IMR-90 (cell line): Measurements from ENCODE around the gene KCNAB1. TPM values are rescaled to one million over a fixed set of nuclear protein-coding genes. Genes with fewer than 3 reads are reported as not detected.

Experiments
- ATAC-seq: fragments of 200-7000 bp; cut with Tn5 transposase; 2 replicates; pipeline ENCODE4 v1.9.1; 2020; ENCODE audit warnings: low read depth, mild to moderate bottlenecking, moderate library complexity
- BruUV-seq: library from RNA; stranded (reverse); fragments of 400-500 nt; replicated peaks from 2 replicates; lab custom pipeline; 2021; lab: Mats Ljungman, UMichigan
- CTCF ChIA-PET: fragments of 300-600 bp; formaldehyde crosslinking; extraction: SDS; loops from one replicate; lab custom pipeline; 2021; ENCODE audit warnings: antibody characterized with exemption; lab: Yijun Ruan, JAX
- POLR2A ChIA-PET: fragments of 300-600 bp; sonication (Branson Sonifier 250); formaldehyde crosslinking; loops from one replicate; lab custom pipeline; 2022; ENCODE audit warnings: antibody characterized with exemption; ENCODE audit not compliant: unreplicated experiment; lab: Charles Lee
- DNase-seq: peaks from one replicate; pipeline ENCODE4 v3.0.0; 2013
- H2AFZ ChIP-seq: replicated peaks from 2 replicates; pipeline ENCODE3; 2013; ENCODE audit warnings: low read length, mild to moderate bottlenecking; ENCODE audit not compliant: poor library complexity
- H2AK5ac ChIP-seq: 2 replicates; pipeline ENCODE4 v1.6.1; 2013; ENCODE audit warnings: low read depth, low read length, inconsistent platforms
- H2AK9ac ChIP-seq: replicated peaks from 2 replicates; pipeline ENCODE3; 2013; ENCODE audit warnings: mild to moderate bottlenecking, low read depth, low read length, moderate library complexity; ENCODE audit not compliant: poor library complexity
- H2BK120ac ChIP-seq: 2 replicates; pipeline ENCODE4 v1.6.1; 2013; ENCODE audit warnings: low read depth, low read length, inconsistent platforms
- H2BK15ac ChIP-seq: 3 replicates; pipeline ENCODE4 v1.6.1; 2013; ENCODE audit warnings: low read depth, low read length, inconsistent platforms
- H2BK20ac ChIP-seq: 2 replicates; pipeline ENCODE4 v1.6.1; 2013; ENCODE audit warnings: low read depth, mild to moderate bottlenecking, inconsistent platforms, low read length, moderate library complexity
- H2BK5ac ChIP-seq: 2 replicates; pipeline ENCODE4 v1.6.1; 2013; ENCODE audit warnings: mild to moderate bottlenecking, low read depth, low read length, inconsistent platforms; ENCODE audit not compliant: poor library complexity, severe bottlenecking
- H3K14ac ChIP-seq: replicated peaks from 2 replicates; pipeline ENCODE4 v1.6.1; 2013; ENCODE audit warnings: low read depth, low read length, inconsistent platforms
- H3K18ac ChIP-seq: 2 replicates; pipeline ENCODE4 v1.6.1; 2013; ENCODE audit warnings: low read depth, low read length, control low read depth
- H3K23ac ChIP-seq: 2 replicates; pipeline ENCODE4 v1.6.1; 2013; ENCODE audit warnings: low read depth, low read length, inconsistent platforms
- H3K27ac ChIP-seq: 2 replicates; pipeline ENCODE4 v1.5.1; 2013; ENCODE audit warnings: mild to moderate bottlenecking, control low read depth, low read length; ENCODE audit not compliant: insufficient read depth
- H3K27me3 ChIP-seq: 2 replicates; pipeline ENCODE4 v1.6.1; 2013; ENCODE audit warnings: low read length; ENCODE audit not compliant: control insufficient read depth, insufficient read depth
- H3K36me3 ChIP-seq: 2 replicates; pipeline ENCODE4 v1.6.1; 2013; ENCODE audit warnings: low read length, mixed read lengths; ENCODE audit not compliant: control insufficient read depth, insufficient read depth
- H3K4ac ChIP-seq: 2 replicates; pipeline ENCODE4 v1.6.1; 2013; ENCODE audit warnings: low read depth, low read length, inconsistent platforms
- H3K4me1 ChIP-seq: 2 replicates; pipeline ENCODE4 v1.6.1; 2013; ENCODE audit warnings: low read length, mixed read lengths; ENCODE audit not compliant: control insufficient read depth, insufficient read depth
- H3K4me2 ChIP-seq: 2 replicates; pipeline ENCODE4 v1.6.1; 2013; ENCODE audit warnings: low read depth, mild to moderate bottlenecking, control low read depth, low read length, moderate library complexity
- H3K4me3 ChIP-seq: 2 replicates; pipeline ENCODE4 v1.5.1; 2013; ENCODE audit warnings: low read depth, mild to moderate bottlenecking, control low read depth, low read length, moderate library complexity; ENCODE audit not compliant: insufficient read depth
- H3K56ac ChIP-seq: 2 replicates; pipeline ENCODE4 v1.6.1; 2013; ENCODE audit warnings: low read length, inconsistent platforms; ENCODE audit not compliant: insufficient read depth; ENCODE audit errors: extremely low read depth
- H3K79me1 ChIP-seq, 2 experiments: 2 replicates each; pipeline ENCODE4 v1.6.1; 2013; ENCODE audit warnings: low read length in 2 of 2, inconsistent platforms in 1 of 2, low read depth in 1 of 2
- H3K9ac ChIP-seq: 2 replicates; pipeline ENCODE4 v1.6.1; 2013; ENCODE audit warnings: low read depth, low read length, control low read depth
- H3K9me1 ChIP-seq: 2 replicates; pipeline ENCODE4 v1.6.1; 2013; ENCODE audit warnings: low read length, inconsistent platforms; ENCODE audit not compliant: insufficient read depth
- H3K9me3 ChIP-seq: 2 replicates; pipeline ENCODE4 v1.6.1; 2013; ENCODE audit warnings: low read length; ENCODE audit not compliant: control insufficient read depth, insufficient read depth
- H4K20me1 ChIP-seq: 2 replicates; pipeline ENCODE4 v1.6.1; 2013; ENCODE audit warnings: low read length, inconsistent platforms; ENCODE audit not compliant: insufficient read depth
- H4K5ac ChIP-seq: 2 replicates; pipeline ENCODE4 v1.6.1; 2013; ENCODE audit warnings: mild to moderate bottlenecking, low read depth, low read length, control low read depth
- H4K8ac ChIP-seq, 2 experiments: 2 replicates each; pipeline ENCODE4 v1.6.1; 2013; ENCODE audit warnings: low read depth in 2 of 2, low read length in 2 of 2, control low read depth in 1 of 2, inconsistent platforms in 1 of 2
- H4K91ac ChIP-seq: 2 replicates; pipeline ENCODE4 v1.6.1; 2013; ENCODE audit warnings: low read depth, low read length, inconsistent platforms; ENCODE audit not compliant: insufficient read depth
- BHLHE40 ChIP-seq: fragments of 150-350 bp; IDR thresholded peaks from 2 replicates; pipeline ENCODE4 v1.6.1; 2016; ENCODE audit warnings: mild to moderate bottlenecking, low read depth, low read length
- CEBPB ChIP-seq: IDR thresholded peaks from 2 replicates; pipeline ENCODE4 v1.6.1; 2012; ENCODE audit warnings: low read depth, low read length, improper control_type of control experiment
- CHD1 ChIP-seq: IDR thresholded peaks from 2 replicates; pipeline ENCODE4 v1.6.1; 2012; ENCODE audit warnings: low read depth, low read length, improper control_type of control experiment
- FOS ChIP-seq: fragments of 150-350 bp; IDR thresholded peaks from 2 replicates; pipeline ENCODE4 v1.6.1; 2016; ENCODE audit warnings: low read depth, low read length
- MAFK ChIP-seq: IDR thresholded peaks from 2 replicates; pipeline ENCODE4 v1.6.1; 2012; ENCODE audit warnings: low read depth, low read length, improper control_type of control experiment
- MAZ ChIP-seq: IDR thresholded peaks from 2 replicates; pipeline ENCODE4 v1.6.1; 2012; ENCODE audit warnings: low read depth, mild to moderate bottlenecking, low read length, improper control_type of control experiment, moderate library complexity, borderline replicate concordance
- MXI1 ChIP-seq: IDR thresholded peaks from 2 replicates; pipeline ENCODE4 v1.6.1; 2012; ENCODE audit warnings: low read depth, mild to moderate bottlenecking, low read length, moderate library complexity, borderline replicate concordance
- NFE2L2 ChIP-seq: fragments of 150-350 bp; IDR thresholded peaks from 2 replicates; pipeline ENCODE4 v1.6.1; 2016; ENCODE audit warnings: low read depth, mild to moderate bottlenecking, low read length
- POLR2A ChIP-seq: IDR thresholded peaks from 2 replicates; pipeline ENCODE4 v1.6.1; 2012; ENCODE audit warnings: mild to moderate bottlenecking, low read depth, low read length
- RAD21 ChIP-seq: IDR thresholded peaks from 2 replicates; pipeline ENCODE4 v1.6.1; 2012; ENCODE audit warnings: low read length, improper control_type of control experiment
- RCOR1 ChIP-seq: IDR thresholded peaks from 2 replicates; pipeline ENCODE4 v1.6.1; 2012; ENCODE audit warnings: mild to moderate bottlenecking, low read length, improper control_type of control experiment; ENCODE audit not compliant: insufficient replicate concordance
- RFX5 ChIP-seq: IDR thresholded peaks from 2 replicates; pipeline ENCODE4 v1.8.0; 2012; ENCODE audit warnings: low read depth, mild to moderate bottlenecking, low read length, moderate library complexity
- SMC3 ChIP-seq: fragments of 150-350 bp; IDR thresholded peaks from 2 replicates; pipeline ENCODE4 v1.6.1; 2016; ENCODE audit warnings: low read depth, mild to moderate bottlenecking, antibody characterized with exemption, low read length, moderate library complexity
- WGBS, 2 experiments: methylation state at CpG; one replicate each; pipeline versions ENCODE4 v1.1.5 to v1.1.7; 2013; ENCODE audit warnings: missing lambda C conversion rate in 2 of 2; ENCODE audit not compliant: insufficient read length in 1 of 2; ENCODE audit errors: extremely low coverage in 2 of 2; 5-methylcytosine and 5-hydroxymethylcytosine counted together
- dilution Hi-C: fragments of 300-500 bp; cut with HindIII; formaldehyde crosslinking; loops from one replicate; pipeline ENCODE4 v1.14.3; 2018; ENCODE audit warnings: low sequenced_read_pairs; ENCODE audit not compliant: unreplicated experiment
- in situ Hi-C: fragments of 300-500 bp; cut with MboI; formaldehyde crosslinking; loops from 3 replicates; pipeline ENCODE4 v1.14.3; 2019; ENCODE audit warnings: low sequenced_read_pairs, inconsistent platforms, mixed read lengths
- intact Hi-C: fragments of 100-400 bp; cut with micrococcal nuclease; formaldehyde crosslinking; loops from 2 replicates; pipeline ENCODE4 v1.10.0; 2022
- polyA plus RNA-seq, 3 experiments: library from polyadenylated mRNA; depleted of rRNA; stranded (reverse); fragments of >200 nt; gene quantifications; 2 replicates each; pipeline ENCODE4 v1.2.3, GENCODE V29; 2012; ENCODE audit warnings: low replicate concordance in 1 of 3
- total RNA-seq: library from RNA; depleted of rRNA; stranded (reverse); fragments of >200 nt; gene quantifications from 2 replicates; pipeline ENCODE4 v1.2.3, GENCODE V29; 2012
- TF ChIP-seq, protein P1 (sequence below): fragments of 150-350 bp; IDR thresholded peaks from 2 replicates; pipeline ENCODE4 v1.6.1; 2016; ENCODE audit warnings: low read depth, mild to moderate bottlenecking, low read length, moderate library complexity, borderline replicate concordance
- TF ChIP-seq, protein P2 (sequence below): fragments of 150-350 bp; IDR thresholded peaks from 2 replicates; pipeline ENCODE4 v1.6.1; 2017; ENCODE audit warnings: mild to moderate bottlenecking, antibody characterized with exemption, low read length, low read depth
- TF ChIP-seq, protein P3 (sequence below): conservative IDR thresholded peaks from 2 replicates; pipeline ENCODE4 v1.5.1; 2012; ENCODE audit warnings: mild to moderate bottlenecking, low read depth, low read length, improper control_type of control experiment

Gene KCNAB1
- total and polyA plus RNA-seq, 2 of the 4 experiments (the other 2 are of a cell fraction): under 0.01 to 0.07 TPM

DNA sequence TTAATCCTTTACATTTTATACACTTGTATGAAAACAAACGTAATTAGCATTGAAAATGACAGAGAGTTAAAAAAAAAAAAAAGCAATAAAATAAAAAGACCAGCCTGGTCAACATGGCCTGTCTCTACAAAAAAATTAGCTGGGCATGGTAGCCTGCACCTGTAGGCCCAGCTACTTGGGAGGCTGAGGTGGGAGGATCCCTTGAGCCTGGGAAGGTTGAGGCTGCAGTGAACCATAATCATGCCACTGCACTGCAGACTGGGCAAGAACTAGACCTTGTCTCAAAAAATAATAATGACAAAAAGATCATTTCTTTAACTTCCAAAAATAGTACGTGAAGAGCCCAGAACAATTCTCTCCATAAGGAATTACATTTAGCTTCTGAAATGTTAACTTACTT, 432.6 kb downstream of the KCNAB1 start:
- Histone ChIP-seq H3K4me3 (no peak overlapping the region; the same call in 1 of the 2 replicates), H3K27ac (no peak overlapping the region), H3K9ac (no peak overlapping the region; the same call in 1 of the 2 replicates), H3K4ac (peak overlapping the region; percentile 19; the same call in 1 of the 2 replicates), H3K9me3 (no peaks in the 10 kb centered on the region), H2BK20ac (no peak overlapping the region), H3K36me3 (peaks cover 21% of the 10 kb centered on the region), H2AK5ac (no peak overlapping the region), H3K56ac (no peak overlapping the region), H2BK5ac (peak overlapping the region; percentile 98), H3K23ac (peak overlapping the region; percentile 63; the same call in 1 of the 2 replicates), H2BK15ac (no peak overlapping the region), H2AK9ac (no peak overlapping the region), H3K27me3 (no peaks in the 10 kb centered on the region), H4K8ac (0 out of 4 replicates have a peak overlapping the region, but pooled peaks of 1 of the 2 experiments have one; percentile 83), H2AFZ (no peak overlapping the region), H3K9me1 (peaks cover 3% of the 10 kb centered on the region; the same call in 1 of the 2 replicates), H3K14ac (peak overlapping the region; percentile 78), H3K4me2 (peak overlapping the region; percentile 77), H4K5ac (no peak overlapping the region), H3K79me1 (peaks cover 4 to 27% of the 10 kb centered on the region in 2 experiments; a peak in 3 of 4 replicates), H2BK120ac (no peak overlapping the region), H3K4me1 (peaks cover 13% of the 10 kb centered on the region), H3K18ac (no peak overlapping the region), H4K91ac (no peak overlapping the region; the same call in 1 of the 2 replicates), H4K20me1 (peaks cover 29% of the 10 kb centered on the region; the same call in 1 of the 2 replicates)
- intact Hi-C loops: loop anchor here (5.0 kb wide), 2 partner anchors 264 to 584 kb away; no protein-coding TSS in a partner anchor
- BruUV-seq: TSS peak; percentile 35
- DNase-seq (no peak), ATAC-seq (no peak)
- WGBS, 2 experiments: no CpG with 5 or more reads among the region's 2 CpGs
- CTCF ChIA-PET: interaction anchor here (0.6 kb wide), 3 partner anchors 133 to 574 kb away, joined by 3 to 7 read pairs (median 4); no protein-coding TSS in a partner anchor
- in situ Hi-C loops: no loop called here
- POLR2A ChIA-PET: interaction anchor here (0.7 kb wide), 1 partner anchor 121 kb away, joined by 6 read pairs; no protein-coding TSS in a partner anchor
- dilution Hi-C loops: no loop called here
- TF ChIP-seq MAFK (no peak), SMC3 (no peak), CEBPB (no peak), RAD21 (no peak), MAZ (no peak), CHD1 (no peak), NFE2L2 (no peak), POLR2A (no peak), MXI1 (no peak), BHLHE40 (no peak), RCOR1 (no peak), FOS (no peak), RFX5 (no peak)
- TF ChIP-seq, protein P1, sequence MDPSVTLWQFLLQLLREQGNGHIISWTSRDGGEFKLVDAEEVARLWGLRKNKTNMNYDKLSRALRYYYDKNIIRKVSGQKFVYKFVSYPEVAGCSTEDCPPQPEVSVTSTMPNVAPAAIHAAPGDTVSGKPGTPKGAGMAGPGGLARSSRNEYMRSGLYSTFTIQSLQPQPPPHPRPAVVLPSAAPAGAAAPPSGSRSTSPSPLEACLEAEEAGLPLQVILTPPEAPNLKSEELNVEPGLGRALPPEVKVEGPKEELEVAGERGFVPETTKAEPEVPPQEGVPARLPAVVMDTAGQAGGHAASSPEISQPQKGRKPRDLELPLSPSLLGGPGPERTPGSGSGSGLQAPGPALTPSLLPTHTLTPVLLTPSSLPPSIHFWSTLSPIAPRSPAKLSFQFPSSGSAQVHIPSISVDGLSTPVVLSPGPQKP: no peak
- TF ChIP-seq, protein P2, sequence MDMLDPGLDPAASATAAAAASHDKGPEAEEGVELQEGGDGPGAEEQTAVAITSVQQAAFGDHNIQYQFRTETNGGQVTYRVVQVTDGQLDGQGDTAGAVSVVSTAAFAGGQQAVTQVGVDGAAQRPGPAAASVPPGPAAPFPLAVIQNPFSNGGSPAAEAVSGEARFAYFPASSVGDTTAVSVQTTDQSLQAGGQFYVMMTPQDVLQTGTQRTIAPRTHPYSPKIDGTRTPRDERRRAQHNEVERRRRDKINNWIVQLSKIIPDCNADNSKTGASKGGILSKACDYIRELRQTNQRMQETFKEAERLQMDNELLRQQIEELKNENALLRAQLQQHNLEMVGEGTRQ: no peak
- TF ChIP-seq, protein P3, sequence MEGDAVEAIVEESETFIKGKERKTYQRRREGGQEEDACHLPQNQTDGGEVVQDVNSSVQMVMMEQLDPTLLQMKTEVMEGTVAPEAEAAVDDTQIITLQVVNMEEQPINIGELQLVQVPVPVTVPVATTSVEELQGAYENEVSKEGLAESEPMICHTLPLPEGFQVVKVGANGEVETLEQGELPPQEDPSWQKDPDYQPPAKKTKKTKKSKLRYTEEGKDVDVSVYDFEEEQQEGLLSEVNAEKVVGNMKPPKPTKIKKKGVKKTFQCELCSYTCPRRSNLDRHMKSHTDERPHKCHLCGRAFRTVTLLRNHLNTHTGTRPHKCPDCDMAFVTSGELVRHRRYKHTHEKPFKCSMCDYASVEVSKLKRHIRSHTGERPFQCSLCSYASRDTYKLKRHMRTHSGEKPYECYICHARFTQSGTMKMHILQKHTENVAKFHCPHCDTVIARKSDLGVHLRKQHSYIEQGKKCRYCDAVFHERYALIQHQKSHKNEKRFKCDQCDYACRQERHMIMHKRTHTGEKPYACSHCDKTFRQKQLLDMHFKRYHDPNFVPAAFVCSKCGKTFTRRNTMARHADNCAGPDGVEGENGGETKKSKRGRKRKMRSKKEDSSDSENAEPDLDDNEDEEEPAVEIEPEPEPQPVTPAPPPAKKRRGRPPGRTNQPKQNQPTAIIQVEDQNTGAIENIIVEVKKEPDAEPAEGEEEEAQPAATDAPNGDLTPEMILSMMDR: no peak
